ENCODE measurements around the gene COQ8B.
"Not testable (repeated sequence)": the region's sequence is repeated elsewhere in the genome, so short reads cannot be mapped to it uniquely, and the experiment has no call there.

The COQ8B gene

GRCh38 chr19:40716482-40717324, at the start of gene COQ8B, which contains the start of gene ITPKC:
Gene COQ8B (minus strand): TSS chr19:40716886. CDS start chr19:40714632, 2,254 bp downstream.
Gene ITPKC (plus strand): TSS chr19:40717112. CDS start chr19:40717136, 24 bp downstream.
- DNase-seq, result peak; percentile 73 to 100 (median 98)

- not testable (repeated sequence) for DNase-seq
Measured at GRCh38 chr19:40766385-40766784, 49.7 kb upstream of the COQ8B start.

DNA sequence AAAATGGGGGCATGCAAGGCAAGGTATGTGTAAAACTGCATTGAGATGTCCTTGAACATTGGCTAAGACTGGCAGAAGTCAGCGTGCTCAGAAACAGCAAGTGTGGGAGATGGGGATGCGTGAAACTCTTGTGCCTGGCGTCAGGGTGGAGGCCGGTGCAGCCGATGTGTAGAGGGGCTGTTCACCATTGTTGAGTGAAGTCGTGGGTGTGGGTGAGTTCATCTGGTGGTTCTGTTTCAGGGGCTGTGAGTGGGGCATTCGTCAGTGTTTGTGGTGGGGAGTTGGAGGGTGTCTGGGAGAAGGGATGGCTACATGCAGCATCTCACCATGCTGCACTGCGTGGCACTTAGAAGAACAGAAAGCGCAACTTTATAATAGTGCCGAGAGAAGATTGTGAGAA, 47.3 kb upstream of the COQ8B start:
- no peak for DNase-seq

DNA sequence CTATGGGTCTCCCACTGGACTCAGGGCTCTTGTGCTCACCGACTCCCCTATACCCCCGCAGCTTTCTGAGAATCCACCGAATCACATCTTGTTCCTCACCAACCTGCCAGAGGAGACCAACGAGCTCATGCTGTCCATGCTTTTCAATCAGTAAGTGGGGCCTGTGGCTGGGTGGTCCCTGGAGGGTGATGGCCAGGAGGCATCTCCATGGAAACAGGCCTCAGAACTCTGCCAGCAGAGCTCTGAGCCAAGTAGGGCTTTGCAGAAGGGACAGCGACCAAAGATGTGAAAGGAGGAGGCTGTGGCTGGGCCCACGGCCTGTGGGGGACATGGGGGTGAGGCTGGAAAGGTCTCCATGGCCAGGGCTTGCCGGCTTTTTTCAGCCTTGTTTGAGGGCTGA, 46.8 kb upstream of the COQ8B start:
- DNase-seq, result no peak

- DNase-seq, result peak in 2 of 56 donors; percentile 6 to 14
Measured at GRCh38 chr19:40762754-40763470, 46.2 kb upstream of the COQ8B start.

DNA sequence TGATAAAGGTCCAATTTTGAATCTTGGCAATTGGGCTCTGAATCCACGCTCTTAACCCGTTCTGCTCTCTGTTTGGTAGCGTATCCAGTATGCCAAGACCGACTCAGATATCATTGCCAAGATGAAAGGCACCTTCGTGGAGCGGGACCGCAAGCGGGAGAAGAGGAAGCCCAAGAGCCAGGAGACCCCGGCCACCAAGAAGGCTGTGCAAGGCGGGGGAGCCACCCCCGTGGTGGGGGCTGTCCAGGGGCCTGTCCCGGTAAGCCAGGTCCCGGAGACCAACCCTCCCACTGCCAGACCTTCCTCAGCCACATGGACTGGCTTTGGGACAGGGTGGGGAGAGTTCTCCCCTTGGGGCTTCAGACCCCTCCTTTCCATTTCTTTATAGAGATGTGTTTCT, 42.7 kb upstream of the COQ8B start:
- no peak for DNase-seq

- no peak for DNase-seq
Measured at GRCh38 chr19:40758491-40758890, 41.8 kb upstream of the COQ8B start.

- no peak for DNase-seq
Measured at GRCh38 chr19:40756502-40757110, 39.9 kb upstream of the COQ8B start.

GRCh38 chr19:40755791-40756190, 39.1 kb upstream of the COQ8B start:
- no peak for DNase-seq

- no peak for DNase-seq
Measured at GRCh38 chr19:40755248-40755624, 38.5 kb upstream of the COQ8B start.

DNA sequence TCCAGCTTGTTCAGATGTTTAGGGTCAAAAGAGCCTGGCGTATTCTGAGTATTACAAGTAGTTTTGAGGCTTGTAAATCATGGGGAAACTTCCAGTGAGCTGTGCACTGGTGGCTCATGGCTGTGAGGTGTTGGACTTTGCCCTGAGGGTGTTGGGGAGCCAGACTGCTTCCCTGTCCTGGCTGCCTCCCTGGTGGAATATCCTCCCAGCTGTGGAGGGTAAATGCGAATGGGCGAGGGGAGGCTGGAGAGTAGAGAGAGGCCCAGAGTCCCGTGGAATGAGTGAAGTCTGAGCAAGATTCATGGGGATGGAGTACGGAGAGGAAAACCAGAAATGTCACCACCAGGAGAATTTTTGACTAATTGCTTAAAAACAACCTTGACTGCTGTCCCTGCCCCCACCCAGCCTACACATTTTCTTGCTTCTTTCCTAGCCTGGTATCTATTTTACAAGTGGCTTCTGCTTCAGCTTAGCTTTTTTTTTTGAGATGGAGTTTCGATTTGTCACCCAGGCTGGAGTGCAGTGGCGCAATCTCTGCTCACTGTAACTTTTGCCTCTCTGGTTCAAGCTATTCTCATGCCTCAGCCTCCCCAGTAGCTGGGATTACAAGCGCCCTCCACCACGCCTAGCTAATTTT, 38.0 kb upstream of the COQ8B start:
- peak in 17 of 56 donors; percentile 2 to 65 (median 13) for DNase-seq

GRCh38 chr19:40752257-40752781, 35.6 kb upstream of the COQ8B start:
- DNase-seq, result no peak

DNA sequence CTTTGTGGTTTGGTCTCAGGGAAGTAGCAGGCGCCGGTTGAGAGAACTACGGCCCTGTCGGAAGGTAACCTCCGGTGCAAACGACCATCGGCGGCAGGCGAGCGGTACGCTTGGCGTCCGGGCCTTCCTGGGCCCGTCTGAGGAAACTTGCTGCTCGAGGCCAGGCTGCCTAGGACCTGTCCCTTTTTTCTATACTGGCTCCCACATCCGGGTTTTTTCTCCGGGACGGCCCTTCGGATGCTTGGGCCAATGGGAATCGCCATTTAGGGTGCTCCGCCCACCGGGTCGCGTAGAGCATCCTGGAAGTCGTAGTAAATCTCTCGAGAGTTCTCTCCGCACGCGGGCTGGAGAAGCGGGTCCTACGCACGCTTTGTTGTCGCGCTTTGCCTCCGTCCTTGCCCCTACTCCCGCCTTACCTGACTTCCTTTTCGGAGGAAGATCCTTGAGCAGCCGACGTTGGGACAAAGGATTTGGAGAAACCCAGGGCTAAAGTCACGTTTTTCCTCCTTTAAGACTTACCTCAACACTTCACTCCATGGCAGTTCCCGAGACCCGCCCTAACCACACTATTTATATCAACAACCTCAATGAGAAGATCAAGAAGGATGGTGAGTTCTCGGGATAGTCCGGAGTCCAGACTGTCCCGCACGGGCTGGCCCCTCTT, 34.3 kb upstream of the COQ8B start, which contains the start of gene SNRPA:
TSS of gene SNRPA (plus strand) at position 330 of the 664 bp plus-strand sequence. CDS start at position 536, 206 bp downstream.
- peak; percentile 80 to 100 (median 99) for DNase-seq

DNA sequence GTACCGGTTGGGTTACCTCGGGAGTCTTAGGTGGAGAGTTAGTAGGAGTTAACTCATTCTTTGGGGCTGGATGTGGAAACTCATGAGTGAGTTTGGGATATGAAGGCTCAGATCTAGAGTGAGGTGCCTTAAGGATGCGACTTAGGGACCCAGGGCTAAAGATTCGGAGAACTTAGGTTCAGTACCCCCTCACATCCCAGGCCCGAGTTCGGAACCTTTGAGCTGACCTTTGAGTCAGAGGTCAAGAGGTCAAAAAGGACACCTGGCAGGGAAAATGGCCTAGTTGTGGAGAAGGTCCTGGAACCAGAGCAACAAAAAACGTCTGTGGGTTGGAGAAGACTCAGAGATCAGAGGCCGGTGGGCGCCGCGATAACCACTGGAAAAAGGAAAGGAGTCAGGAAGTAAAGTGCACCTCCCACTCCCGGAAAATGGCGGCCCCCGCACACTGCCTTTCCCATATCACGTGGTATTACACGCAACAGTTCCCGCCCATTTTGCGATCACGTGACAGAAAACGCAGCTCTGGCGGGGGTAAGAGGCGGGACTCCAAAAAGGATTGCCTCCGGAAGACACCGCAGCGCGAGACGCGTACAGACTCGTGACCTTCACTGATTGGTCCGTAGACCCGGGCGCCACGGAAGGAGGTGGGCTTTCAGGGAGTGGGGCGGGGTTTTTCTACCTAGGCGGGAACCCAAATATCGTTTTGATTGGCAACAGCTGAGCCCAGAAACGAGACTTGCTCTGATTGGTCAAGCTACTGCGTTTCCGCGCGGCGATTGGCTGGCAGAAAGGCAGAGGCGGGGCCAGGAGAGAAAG, 33.6 kb upstream of the COQ8B start, which contains the start of gene ACTMAP:
TSS of gene ACTMAP (minus strand) at position 420 of the 816 bp plus-strand sequence. CDS start 674 bp downstream, outside the sequence.
- peak; percentile 98 to 100 (median 100) for DNase-seq

- DNase-seq, result no peak
Measured at GRCh38 chr19:40747536-40747935, 30.9 kb upstream of the COQ8B start.

- no peak for DNase-seq
Measured at GRCh38 chr19:40745402-40745780, 28.7 kb upstream of the COQ8B start.

- no peak for DNase-seq
Measured at GRCh38 chr19:40744554-40745401, 28.1 kb upstream of the COQ8B start.

- DNase-seq, result no peak
Measured at GRCh38 chr19:40743926-40744325, 27.2 kb upstream of the COQ8B start.

- no peak for DNase-seq
Measured at GRCh38 chr19:40742886-40743285, 26.2 kb upstream of the COQ8B start.
